Panc1 (cell line): ENCODE results near the gene CCDC15. TPM values are rescaled to one million over a fixed set of nuclear protein-coding genes. Genes with fewer than 3 reads are reported as not detected.

Experiments used
- ATAC-seq: fragments of 200-7000 bp; cut with Tn5 transposase; 2 replicates; pipeline ENCODE4 v1.9.1; 2020; ENCODE audit warnings: mild to moderate bottlenecking, moderate library complexity
- BruUV-seq: library from RNA; stranded (reverse); fragments of 400-500 nt; replicated peaks from 2 replicates; lab custom pipeline; 2021; lab: Mats Ljungman, UMichigan
- CTCF ChIA-PET: fragments of 300-600 bp; sonication (Branson Sonifier 250); formaldehyde crosslinking; loops from one replicate; lab custom pipeline; 2022; ENCODE audit warnings: antibody characterized with exemption; lab: Charles Lee
- POLR2A ChIA-PET: fragments of 300-600 bp; sonication (Branson Sonifier 250); formaldehyde crosslinking; loops from one replicate; lab custom pipeline; 2022; ENCODE audit warnings: antibody characterized with exemption; lab: Charles Lee
- DNase-seq: peaks from one replicate; pipeline ENCODE4 v3.0.0-alpha.2; 2010; ENCODE audit warnings: low read depth, low spot score
- H3K27ac ChIP-seq: 2 replicates; pipeline ENCODE4 v1.5.1; 2011; ENCODE audit warnings: mild to moderate bottlenecking, low read length, inconsistent platforms
- H3K27me3 ChIP-seq: fragments of 200-500 bp; sonication (Bioruptor generic); 2 replicates; pipeline ENCODE4 v1.6.0; 2014; ENCODE audit warnings: low read length, inconsistent platforms; ENCODE audit not compliant: control insufficient read depth, insufficient read depth
- H3K36me3 ChIP-seq: fragments of 200-500 bp; sonication (Bioruptor generic); 2 replicates; pipeline ENCODE4 v1.5.1; 2014; ENCODE audit warnings: inconsistent platforms, mild to moderate bottlenecking, low read length, moderate library complexity; ENCODE audit not compliant: control insufficient read depth, insufficient read depth
- H3K4me1 ChIP-seq: 2 replicates; pipeline ENCODE4 v1.5.1; 2011; ENCODE audit warnings: inconsistent platforms, mild to moderate bottlenecking, low read length, moderate library complexity; ENCODE audit not compliant: control insufficient read depth, insufficient read depth
- H3K4me3 ChIP-seq, 2 experiments: 2 replicates each; pipeline ENCODE4 v1.5.1; 2011 to 2012; ENCODE audit warnings: low read depth in 2 of 2, low read length in 2 of 2, mild to moderate bottlenecking in 2 of 2, inconsistent platforms in 1 of 2, moderate library complexity in 1 of 2
- H3K9me3 ChIP-seq: fragments of 200-500 bp; sonication (Bioruptor generic); 2 replicates; pipeline ENCODE4 v1.5.1; 2014; ENCODE audit warnings: low read depth, mild to moderate bottlenecking, inconsistent platforms, low read length, moderate library complexity; ENCODE audit not compliant: control insufficient read depth, insufficient read depth
- CTCF ChIP-seq: fragments of 450-650 bp; IDR thresholded peaks from 2 replicates; pipeline ENCODE4 v1.5.1; 2017; ENCODE audit warnings: mild to moderate bottlenecking
- POLR2AphosphoS5 ChIP-seq: IDR thresholded peaks from 2 replicates; pipeline ENCODE4 v1.6.1; 2012; ENCODE audit warnings: mild to moderate bottlenecking, low read depth, low read length, moderate library complexity
- REST ChIP-seq, 2 experiments: IDR thresholded peaks; 2 replicates each; pipeline ENCODE4 v1.6.1; 2011 to 2012; ENCODE audit warnings: low read depth in 2 of 2, control low read depth in 1 of 2, low read length in 1 of 2, mild to moderate bottlenecking in 1 of 2, moderate library complexity in 1 of 2; ENCODE audit not compliant: insufficient read depth in 1 of 2
- SIN3A ChIP-seq: IDR thresholded peaks from 2 replicates; pipeline ENCODE4 v1.6.1; 2012; ENCODE audit warnings: low read depth, mild to moderate bottlenecking, low read length, moderate library complexity, borderline replicate concordance; ENCODE audit not compliant: insufficient read depth
- TCF7L2 ChIP-seq: IDR thresholded peaks from 2 replicates; pipeline ENCODE4 v1.6.1; 2011; ENCODE audit warnings: mild to moderate bottlenecking, low read depth, low read length, inconsistent platforms
- in situ Hi-C: cut with HindIII; loops from 2 replicates; pipeline ENCODE4 v1.10.0; 2016; ENCODE audit warnings: low sequenced_read_pairs, low pct_unique_long_range_greater_than_20kb
- intact Hi-C: fragments of 100-400 bp; cut with micrococcal nuclease; formaldehyde crosslinking; loops from one replicate; pipeline ENCODE4 v1.10.0; 2022; ENCODE audit not compliant: unreplicated experiment
- total RNA-seq: library from RNA; stranded (reverse); gene quantifications from one replicate; pipeline ENCODE4 v1.2.1, GENCODE V29; 2021; ENCODE audit not compliant: unreplicated experiment

Gene CCDC15
- total RNA-seq, 1 experiment from 2014 or later = 2.8 TPM

- POLR2A ChIA-PET = no interaction called here
- in situ Hi-C loops (no loop called here), intact Hi-C loops (no loop called here)
- CTCF ChIA-PET = interaction anchor here (0.6 kb wide), 1 partner anchor 138 kb away, joined by 6 read pairs; no protein-coding TSS in a partner anchor
- TF ChIP-seq REST (IDR thresholded peaks at IDR 0.05; ENCODE audit: insufficient read depth in 1 of 2, low read depth in 2 of 2, low read length in 1 of 2) (no peak), TCF7L2 (no peak), CTCF (no peak), SIN3A (no peak), POLR2AphosphoS5 (no peak)
- Histone ChIP-seq H3K27ac (no peak overlapping the region), H3K27me3 (no peaks in the 10 kb centered on the region; the same call in 1 of the 2 replicates), H3K36me3 (no peaks in the 10 kb centered on the region), H3K4me3 (no peak overlapping the region), H3K9me3 (no peaks in the 10 kb centered on the region), H3K4me1 (no peaks in the 10 kb centered on the region)
- ATAC-seq = no peak
- DNase-seq = no peak
- no TSS peak for BruUV-seq
Observed at GRCh38 chr11:124920356-124920755, 33.6 kb upstream of the CCDC15 start.

DNA sequence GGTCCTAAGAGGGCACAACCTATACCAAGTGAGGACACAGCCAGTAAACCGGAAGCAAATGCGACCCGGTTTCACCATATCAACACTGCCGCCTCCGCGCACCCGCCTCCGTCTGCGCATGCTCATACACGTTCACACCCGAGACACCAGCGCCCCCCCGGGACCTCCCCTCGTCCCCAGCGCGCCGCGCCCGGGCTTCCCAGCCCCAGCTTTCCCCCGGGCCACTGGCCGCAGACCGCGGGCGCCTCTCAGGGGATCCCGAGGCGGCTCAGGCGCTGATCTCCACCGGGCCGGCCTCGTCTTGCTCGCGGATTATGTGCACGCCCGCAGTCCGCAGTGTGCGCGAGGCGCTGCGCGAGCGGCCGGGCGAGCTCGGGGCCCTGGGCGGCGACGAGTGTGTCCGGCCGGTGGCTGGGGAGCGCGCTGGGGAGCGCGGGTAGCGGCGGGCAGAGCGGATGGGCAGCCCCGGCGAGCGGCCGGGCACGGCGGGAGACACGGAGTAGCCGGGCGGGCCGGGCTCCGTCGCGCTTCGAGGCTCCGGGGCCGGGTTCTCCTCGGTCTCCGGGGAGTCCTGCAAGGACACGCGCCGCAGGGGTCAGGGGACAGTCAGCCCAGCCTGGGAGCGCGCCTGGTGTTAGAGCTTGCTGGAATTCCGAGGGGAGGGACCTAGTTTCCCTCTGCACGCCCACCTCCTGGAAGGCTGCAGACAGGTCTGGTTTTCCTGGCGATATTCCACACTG lies 33.0 kb upstream of the CCDC15 start:
- ATAC-seq (0 out of 2 replicates have a peak, but pooled peaks have one; percentile 34), DNase-seq (no peak)
- H3K4me1 ChIP-seq = no peaks in the 10 kb centered on the region
- CTCF ChIA-PET = interaction anchor here (0.6 kb wide), 1 partner anchor 139 kb away, joined by 6 read pairs; no protein-coding TSS in a partner anchor
- no peaks in the 10 kb centered on the region for H3K36me3 ChIP-seq
- no peak overlapping the region for H3K27ac ChIP-seq
- no peak overlapping the region for H3K4me3 ChIP-seq
- TF ChIP-seq CTCF (no peak), POLR2AphosphoS5 (no peak), SIN3A (no peak), REST (IDR thresholded peaks at IDR 0.05; ENCODE audit: insufficient read depth in 1 of 2, low read depth in 2 of 2, low read length in 1 of 2) (no peak), TCF7L2 (no peak)
- no TSS peak for BruUV-seq
- in situ Hi-C loops = no loop called here
- no peaks in the 10 kb centered on the region; the same call in 1 of the 2 replicates for H3K27me3 ChIP-seq
- intact Hi-C loops = no loop called here
- POLR2A ChIA-PET = interaction anchor here (0.6 kb wide), 1 partner anchor 124 kb away, joined by 4 read pairs; no protein-coding TSS in a partner anchor
- H3K9me3 ChIP-seq = no peaks in the 10 kb centered on the region
